Measurements from ENCODE around the gene LRRC4C. TPM values are rescaled to one million over a fixed set of nuclear protein-coding genes. Genes with fewer than 3 reads are reported as not detected.

The LRRC4C gene
- total and polyA plus RNA-seq, 2 experiments from 2014 or later, result 0.35 to 1.1 TPM

- TF ChIP-seq ZNF462 (CRISPR knock-in tag; IDR thresholded peaks at IDR 0.05) (no peak), ZNF114 (CRISPR knock-in tag; IDR thresholded peaks at IDR 0.05) (no peak)
Measured at GRCh38 chr11:40133498-40133897, 1326.0 kb downstream of the LRRC4C start (continued).

GRCh38 chr11:40132912-40133311, 1326.5 kb downstream of the LRRC4C start:
- no peaks in the 10 kb centered on the region for H3F3A ChIP-seq (replicated peaks; ENCODE audit: low read depth)
- no peak overlapping the region for H2AFZ ChIP-seq
- no peak overlapping the region for H3K4me3 Mint-ChIP-seq
- no peak overlapping the region for H3K27ac Mint-ChIP-seq
- H3K36me3 ChIP-seq (ENCODE audit: insufficient read depth), result no peaks in the 10 kb centered on the region
- no peaks in the 10 kb centered on the region for H3K27me3 ChIP-seq (ENCODE audit: insufficient read depth)
- H3K9me2 ChIP-seq (ENCODE audit: insufficient read depth), result no peaks in the 10 kb centered on the region
- ATAC-seq, result no peak
- no peaks in the 10 kb centered on the region for H3K36me3 Mint-ChIP-seq (ENCODE audit: low read depth)
- H4K20me1 ChIP-seq (replicated peaks; ENCODE audit: insufficient read depth), result no peaks in the 10 kb centered on the region
- no peak overlapping the region for H3K4me2 ChIP-seq
- no peak overlapping the region for H3K27ac ChIP-seq (ENCODE audit: low read depth)
- H3K4me1 Mint-ChIP-seq, result peaks cover 4% of the 10 kb centered on the region; the same call in 2 of the 3 replicates
- DNase-seq (ENCODE audit: low spot score), result no peak
- H3K27me3 Mint-ChIP-seq (ENCODE audit: insufficient read depth, low read depth, poor library complexity), result no peaks in the 10 kb centered on the region
- no peaks in the 10 kb centered on the region for H3K4me1 ChIP-seq (ENCODE audit: insufficient read depth)
- no peak overlapping the region for H3K4me3 ChIP-seq
- no peaks in the 10 kb centered on the region for H3K79me2 ChIP-seq (replicated peaks; ENCODE audit: insufficient read depth)
- no peaks in the 10 kb centered on the region for H3K9me3 Mint-ChIP-seq
- no peak for TF ChIP-seq EZH2 (IDR thresholded peaks at IDR 0.05; ENCODE audit: low read depth, unreplicated experiment)
- no peak for TF ChIP-seq ETS1 (IDR thresholded peaks at IDR 0.05)
- TF ChIP-seq STAT1 (IDR thresholded peaks at IDR 0.05; ENCODE audit: unreplicated experiment), result no peak
- TF ChIP-seq CREB1 (CRISPR knock-in tag; IDR thresholded peaks at IDR 0.05; ENCODE audit: low read depth), result no peak
- no peak for TF ChIP-seq ZNF331 (CRISPR knock-in tag; IDR thresholded peaks at IDR 0.05; ENCODE audit: low read depth)
- TF ChIP-seq REST (IDR thresholded peaks at IDR 0.05; ENCODE audit: unreplicated experiment), result no peak
- no peak for TF ChIP-seq EZH2phosphoT487 (IDR thresholded peaks at IDR 0.05; ENCODE audit: unreplicated experiment)

Measured in GM23338 (cell line).